GM23338 (cell line): ENCODE measurements around the gene NUB1. TPM values are rescaled to one million over a fixed set of nuclear protein-coding genes. Genes with fewer than 3 reads are reported as not detected.

ENCODE experiments used
- ATAC-seq: fragments of 200-7000 bp; cut with Tn5 transposase; 3 replicates; pipeline ENCODE4 v1.9.1; 2020
- DNase-seq: peaks from one replicate; pipeline ENCODE4 v3.0.0-alpha.2; 2015; ENCODE audit warnings: low spot score
- H2AFZ ChIP-seq: fragments of 200-600 bp; sonication (generic); 2 replicates; pipeline ENCODE4 v1.8.0; 2016; ENCODE audit warnings: antibody characterized with exemption, mild to moderate bottlenecking, moderate library complexity
- H3F3A ChIP-seq: fragments of 200-600 bp; sonication (generic); replicated peaks from 2 replicates; pipeline ENCODE4 v1.8.0; 2017; ENCODE audit warnings: antibody characterized with exemption, mixed run types, low read depth
- H3K27ac ChIP-seq: fragments of 200-600 bp; sonication (generic); 2 replicates; pipeline ENCODE4 v1.6.1; 2016; ENCODE audit warnings: low read depth
- H3K27me3 ChIP-seq: fragments of 200-600 bp; sonication (generic); 2 replicates; pipeline ENCODE4 v1.8.0; 2016; ENCODE audit warnings: mild to moderate bottlenecking, mixed run types, moderate library complexity; ENCODE audit not compliant: insufficient read depth
- H3K36me3 ChIP-seq: fragments of 200-600 bp; sonication (generic); 2 replicates; pipeline ENCODE4 v1.8.0; 2016; ENCODE audit warnings: mild to moderate bottlenecking; ENCODE audit not compliant: insufficient read depth
- H3K4me1 ChIP-seq: fragments of 200-600 bp; sonication (generic); 2 replicates; pipeline ENCODE4 v1.8.0; 2016; ENCODE audit warnings: mild to moderate bottlenecking, moderate library complexity; ENCODE audit not compliant: insufficient read depth
- H3K4me2 ChIP-seq: fragments of 200-600 bp; sonication (generic); 2 replicates; pipeline ENCODE4 v1.7.1; 2017; ENCODE audit warnings: mixed run types
- H3K4me3 ChIP-seq: fragments of 200-600 bp; sonication (generic); 2 replicates; pipeline ENCODE4 v1.6.1; 2016; ENCODE audit warnings: mixed run types
- H3K79me2 ChIP-seq: fragments of 200-600 bp; sonication (generic); replicated peaks from 2 replicates; pipeline ENCODE4 v1.8.0; 2017; ENCODE audit warnings: mild to moderate bottlenecking; ENCODE audit not compliant: insufficient read depth
- H3K9me2 ChIP-seq: fragments of 200-600 bp; sonication (generic); 2 replicates; pipeline ENCODE4 v1.8.0; 2017; ENCODE audit not compliant: insufficient read depth
- H4K20me1 ChIP-seq: fragments of 200-600 bp; sonication (generic); replicated peaks from 2 replicates; pipeline ENCODE4 v1.8.0; 2017; ENCODE audit warnings: mild to moderate bottlenecking; ENCODE audit not compliant: insufficient read depth
- H3K27ac Mint-ChIP-seq: 2 replicates; pipeline ENCODE4 v1.8.0; 2020; ENCODE audit warnings: inconsistent platforms, mild to moderate bottlenecking, moderate library complexity, mixed read lengths
- H3K27me3 Mint-ChIP-seq: 3 replicates; pipeline ENCODE4 v1.8.0; 2022; ENCODE audit warnings: low read depth, mild to moderate bottlenecking, moderate library complexity, mixed read lengths, inconsistent platforms; ENCODE audit not compliant: insufficient read depth, poor library complexity
- H3K36me3 Mint-ChIP-seq: 3 replicates; pipeline ENCODE4 v1.8.0; 2021; ENCODE audit warnings: low read depth, mild to moderate bottlenecking, inconsistent platforms, moderate library complexity, mixed read lengths
- H3K4me1 Mint-ChIP-seq: 3 replicates; pipeline ENCODE4 v1.8.0; 2020; ENCODE audit warnings: mild to moderate bottlenecking, inconsistent platforms, mixed read lengths
- H3K4me3 Mint-ChIP-seq: 3 replicates; pipeline ENCODE4 v1.8.0; 2021; ENCODE audit warnings: moderate library complexity, mild to moderate bottlenecking, inconsistent platforms, mixed read lengths
- H3K9me3 Mint-ChIP-seq: 3 replicates; pipeline ENCODE4 v1.8.0; 2020; ENCODE audit warnings: moderate library complexity, mild to moderate bottlenecking, inconsistent platforms, mixed read lengths
- CREB1 ChIP-seq: fragments of 250-450 bp; sonication (Bioruptor Pico); IDR thresholded peaks from 2 replicates; pipeline ENCODE4 v1.5.0; 2020; ENCODE audit warnings: low read depth, mild to moderate bottlenecking, moderate library complexity
- ETS1 ChIP-seq: IDR thresholded peaks from 2 replicates; pipeline ENCODE4 v1.6.1; 2016; ENCODE audit warnings: antibody characterized with exemption
- EZH2phosphoT487 ChIP-seq: fragments of 200-600 bp; sonication (generic); IDR thresholded peaks from one replicate; pipeline ENCODE4 v1.8.1; 2018; ENCODE audit warnings: antibody characterized with exemption; ENCODE audit not compliant: unreplicated experiment
- ZNF114 ChIP-seq: fragments of 250-450 bp; sonication (Bioruptor Pico); IDR thresholded peaks from 2 replicates; pipeline ENCODE4 v1.5.0; 2020; ENCODE audit warnings: mild to moderate bottlenecking, moderate library complexity
- ZNF331 ChIP-seq: fragments of 250-450 bp; sonication (Bioruptor Pico); IDR thresholded peaks from 2 replicates; pipeline ENCODE4 v1.5.0; 2020; ENCODE audit warnings: low read depth, mild to moderate bottlenecking, moderate library complexity
- ZNF462 ChIP-seq: fragments of 250-450 bp; sonication (Bioruptor Pico); IDR thresholded peaks from 2 replicates; pipeline ENCODE4 v1.5.0; 2020; ENCODE audit warnings: mild to moderate bottlenecking, moderate library complexity
- polyA plus RNA-seq: library from polyadenylated mRNA; unstranded; fragments of >200 nt; fragmentation: Nextera tagmentation; extraction: Ambion mirVana; gene quantifications from 2 replicates; pipeline ENCODE4 v1.2.1, GENCODE V29; 2016
- total RNA-seq: library from RNA; depleted of rRNA; stranded (reverse); fragments of >200 nt; shearing (Covaris generic); gene quantifications from 2 replicates; pipeline ENCODE4 v1.2.3, GENCODE V29; 2014

NUB1 gene
- total and polyA plus RNA-seq, 2 experiments from 2014 or later = 31.8 to 42.3 TPM

GRCh38 chr7:151380199-151381097, 38.8 kb downstream of the NUB1 start:
- Histone ChIP-seq H3K27me3 (peaks cover 26% of the 10 kb centered on the region), H3K27ac (peak overlapping the region; percentile 83), H4K20me1 (no peaks in the 10 kb centered on the region; the same call in 1 of the 2 replicates), H3K36me3 (no peaks in the 10 kb centered on the region; the same call in 1 of the 2 replicates), H3K4me1 (peaks cover 18% of the 10 kb centered on the region), H3F3A (peaks cover 14% of the 10 kb centered on the region; the same call in 1 of the 2 replicates), H2AFZ (no peak overlapping the region; the same call in 1 of the 2 replicates), H3K79me2 (no peaks in the 10 kb centered on the region), H3K4me2 (peak overlapping the region; percentile 90), H3K9me2 (no peaks in the 10 kb centered on the region), H3K4me3 (peak overlapping the region; percentile 66)
- Mint-ChIP-seq H3K27me3 (peaks cover 31% of the 10 kb centered on the region), H3K4me3 (peak overlapping the region; percentile 66), H3K27ac (no peak overlapping the region), H3K36me3 (peaks cover 7% of the 10 kb centered on the region; the same call in 2 of the 3 replicates), H3K9me3 (no peaks in the 10 kb centered on the region), H3K4me1 (peaks cover 18% of the 10 kb centered on the region)
- DNase-seq = no peak
- TF ChIP-seq ZNF114 (CRISPR knock-in tag) (no peak), ETS1 (no peak), EZH2phosphoT487 (no peak), ZNF462 (no peak), CREB1 (CRISPR knock-in tag) (no peak), ZNF331 (CRISPR knock-in tag) (no peak)
- peak; percentile 7 for ATAC-seq
